EL (cell line): Measurements from ENCODE around the gene TYW3.
"Not testable (repeated sequence)": the region's sequence is repeated elsewhere in the genome, so short reads cannot be mapped to it uniquely, and the experiment has no call there.

Source experiments
- DNase-seq: peaks from one replicate; pipeline ENCODE4 v3.0.0-alpha.2; 2016

The TYW3 gene

GRCh38 chr1:74731399-74732052, 1.4 kb upstream of the TYW3 start:
- peak; percentile 35 for DNase-seq

DNA sequence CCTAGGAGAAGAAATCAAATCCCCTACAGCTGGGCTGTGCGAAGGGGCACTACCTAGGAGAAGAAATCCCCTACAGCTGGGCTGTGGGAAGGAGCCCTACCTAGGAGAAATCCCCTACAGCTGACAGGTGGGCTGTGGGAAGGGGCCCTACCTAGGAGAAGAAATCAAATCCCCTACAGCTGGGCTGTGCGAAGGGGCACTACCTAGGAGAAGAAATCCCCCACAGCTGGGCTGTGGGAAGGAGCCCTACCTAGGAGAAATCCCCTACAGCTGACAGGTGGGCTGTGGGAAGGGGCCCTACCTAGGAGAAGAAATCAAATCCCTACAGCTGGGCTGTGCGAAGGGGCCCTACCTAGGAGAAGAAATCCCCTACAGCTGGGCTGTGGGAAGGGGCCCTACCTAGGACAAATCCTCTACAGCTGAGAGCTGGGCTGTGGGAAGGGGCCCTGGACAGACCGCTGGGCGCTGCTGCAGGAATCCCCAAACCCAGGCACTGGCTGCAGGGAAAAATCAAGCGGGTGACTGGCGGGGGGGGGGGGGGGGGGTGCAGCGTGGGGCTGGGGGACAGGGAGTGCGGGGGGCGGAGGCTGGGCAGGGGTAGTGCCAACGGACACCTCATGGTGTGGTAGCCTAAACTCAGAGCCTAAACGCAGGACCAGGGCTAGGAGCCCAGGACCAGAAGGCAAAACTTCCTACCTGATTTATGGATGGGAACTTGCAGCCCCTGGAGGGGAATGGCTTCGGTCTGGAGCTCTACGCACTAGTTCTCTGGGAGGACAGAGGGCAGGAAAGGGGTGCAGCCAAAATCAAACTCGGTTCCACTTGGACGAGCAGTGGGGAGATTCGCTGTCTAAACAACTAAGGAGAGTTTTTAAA, 643 bp upstream of the TYW3 start:
- DNase-seq = not testable (repeated sequence)

DNA sequence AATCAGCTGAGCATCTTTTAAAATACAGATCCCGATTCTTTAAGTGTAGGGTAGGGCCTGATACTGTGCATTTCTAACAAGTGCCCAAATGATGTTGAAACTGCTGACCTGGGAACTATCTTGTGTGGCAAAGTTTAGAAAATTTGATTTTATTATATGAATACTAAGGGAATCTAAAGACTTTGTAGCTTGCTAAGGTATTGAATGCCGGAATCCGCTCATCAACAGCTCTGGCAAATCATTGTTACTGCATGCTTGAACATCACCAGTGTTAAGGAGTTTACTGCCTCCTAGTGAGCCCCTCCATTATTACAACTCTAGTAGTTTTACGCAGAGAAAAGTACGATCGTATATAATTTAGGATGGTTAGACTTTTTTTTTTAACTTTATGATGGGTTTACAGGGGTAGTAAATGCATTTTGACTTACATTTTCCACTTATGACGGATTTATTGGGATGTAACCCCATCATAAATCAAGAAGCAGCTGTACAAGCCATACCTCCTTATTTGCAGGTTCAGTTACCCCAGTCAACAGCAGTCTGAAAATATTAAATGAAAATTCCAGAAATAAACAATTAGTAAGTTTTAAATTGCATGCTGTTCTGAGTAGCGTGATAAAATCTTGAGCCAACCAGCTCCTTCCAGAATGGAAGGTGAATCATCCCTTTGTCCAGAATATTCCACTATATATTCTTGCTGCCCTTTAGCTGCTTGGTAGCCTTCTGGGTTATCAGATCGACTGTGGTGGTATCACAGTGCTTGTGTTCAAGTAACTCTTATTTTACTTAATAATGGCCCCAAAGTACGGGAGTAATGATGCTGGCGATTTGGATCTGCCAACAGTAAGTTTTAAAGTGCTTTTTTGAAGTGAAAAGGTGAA, 892 bp downstream of the TYW3 start:
- DNase-seq = peak; percentile 71

DNA sequence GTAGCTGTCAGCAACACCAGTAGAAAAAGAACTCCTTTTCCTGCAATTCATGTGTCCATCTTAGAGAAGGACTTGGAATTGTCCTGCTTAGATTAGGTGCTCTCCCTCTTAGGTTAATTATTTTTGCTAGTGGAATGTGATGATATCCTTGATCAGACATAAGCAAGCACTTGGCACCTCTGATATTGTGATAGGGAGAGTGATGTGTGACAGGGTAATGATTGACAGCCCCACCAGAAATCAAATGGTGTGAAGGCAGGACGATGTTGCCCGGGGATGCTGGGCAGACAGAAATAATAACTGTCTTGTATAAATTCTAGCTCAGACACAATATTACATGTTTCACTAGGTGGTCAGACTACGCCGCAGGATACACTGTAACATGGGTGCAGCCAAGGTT, 4.4 kb downstream of the TYW3 start:
- no peak for DNase-seq

DNA sequence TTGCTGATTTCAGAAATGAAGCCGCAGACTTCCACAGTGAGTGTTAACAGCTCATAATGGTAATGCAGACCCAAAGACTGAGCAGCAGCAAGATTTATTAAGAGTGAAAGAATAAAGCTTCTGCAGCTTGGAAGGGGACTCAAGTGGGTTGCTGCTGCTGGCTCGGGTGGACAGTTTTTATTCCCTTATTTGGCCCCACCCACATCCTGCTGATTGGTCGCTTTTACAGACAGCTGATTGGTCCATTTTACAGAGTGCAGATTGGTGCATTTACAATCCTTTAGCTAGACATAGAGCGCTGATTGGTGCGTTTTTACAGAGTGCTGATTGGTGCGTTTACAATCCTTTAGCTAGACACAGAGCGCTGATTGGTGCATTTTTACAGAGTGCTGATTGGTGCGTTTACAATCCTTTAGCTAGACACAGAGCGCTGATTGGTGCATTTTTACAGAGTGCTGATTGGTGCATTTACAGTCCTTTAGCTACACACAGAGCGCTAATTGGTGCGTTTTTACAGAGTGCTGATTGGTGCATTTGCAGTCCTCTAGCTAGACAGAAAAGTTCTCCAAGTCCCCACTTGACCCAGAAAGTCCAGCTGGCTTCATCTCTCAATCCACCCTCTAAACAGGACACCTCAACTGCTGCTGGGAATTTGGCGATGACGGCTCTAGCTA, 7.5 kb downstream of the TYW3 start:
- DNase-seq = not testable (repeated sequence)

GRCh38 chr1:74745247-74745646, 12.3 kb downstream of the TYW3 start:
- not testable (repeated sequence) for DNase-seq

- no peak for DNase-seq
Measured at GRCh38 chr1:74748960-74749359, 16.0 kb downstream of the TYW3 start.

GRCh38 chr1:74753104-74753503, 20.2 kb downstream of the TYW3 start:
- DNase-seq = no peak

- DNase-seq = no peak
Measured at GRCh38 chr1:74755475-74755874, 22.5 kb downstream of the TYW3 start.

- DNase-seq = not testable (repeated sequence)
Measured at GRCh38 chr1:74756650-74757049, 23.7 kb downstream of the TYW3 start.

DNA sequence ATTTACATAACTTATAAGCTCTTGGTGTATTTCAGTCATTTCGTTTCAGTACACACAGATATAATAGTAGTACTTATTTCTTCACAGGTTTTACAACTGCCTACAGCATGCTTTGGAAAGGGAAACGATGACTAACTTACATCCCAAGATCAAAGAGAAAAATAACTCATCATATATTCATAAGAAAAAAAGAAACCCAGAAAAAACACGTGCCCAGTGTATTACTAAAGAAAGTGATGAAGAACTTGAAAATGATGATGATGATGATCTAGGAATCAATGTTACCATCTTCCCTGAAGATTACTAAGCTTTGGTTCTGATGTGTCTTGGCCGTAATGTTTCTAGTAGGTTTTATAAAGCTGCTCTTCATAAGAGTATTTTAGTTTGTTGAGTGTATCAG, 30.9 kb downstream of the TYW3 start:
- no peak for DNase-seq

DNA sequence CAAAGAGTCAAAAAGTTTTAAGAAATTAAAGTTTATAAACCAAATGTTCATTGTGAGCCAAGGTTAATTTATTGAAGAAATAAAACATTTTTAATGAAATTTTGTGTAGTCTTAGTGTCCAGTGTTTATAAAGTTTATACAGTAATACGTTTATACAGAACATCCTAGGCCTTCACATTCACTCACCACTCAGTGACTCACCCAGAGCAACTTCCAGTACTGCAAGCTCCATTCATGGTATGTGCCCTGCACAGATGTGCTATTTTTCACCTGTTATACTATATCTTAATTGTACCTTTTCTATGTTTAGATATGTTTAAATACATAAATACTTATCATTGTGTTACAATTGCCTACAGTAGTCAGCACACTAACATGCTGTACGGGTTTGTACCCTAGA, 33.6 kb downstream of the TYW3 start:
- no peak for DNase-seq

GRCh38 chr1:74767490-74767889, 34.5 kb downstream of the TYW3 start:
- peak; percentile 26 for DNase-seq

DNA sequence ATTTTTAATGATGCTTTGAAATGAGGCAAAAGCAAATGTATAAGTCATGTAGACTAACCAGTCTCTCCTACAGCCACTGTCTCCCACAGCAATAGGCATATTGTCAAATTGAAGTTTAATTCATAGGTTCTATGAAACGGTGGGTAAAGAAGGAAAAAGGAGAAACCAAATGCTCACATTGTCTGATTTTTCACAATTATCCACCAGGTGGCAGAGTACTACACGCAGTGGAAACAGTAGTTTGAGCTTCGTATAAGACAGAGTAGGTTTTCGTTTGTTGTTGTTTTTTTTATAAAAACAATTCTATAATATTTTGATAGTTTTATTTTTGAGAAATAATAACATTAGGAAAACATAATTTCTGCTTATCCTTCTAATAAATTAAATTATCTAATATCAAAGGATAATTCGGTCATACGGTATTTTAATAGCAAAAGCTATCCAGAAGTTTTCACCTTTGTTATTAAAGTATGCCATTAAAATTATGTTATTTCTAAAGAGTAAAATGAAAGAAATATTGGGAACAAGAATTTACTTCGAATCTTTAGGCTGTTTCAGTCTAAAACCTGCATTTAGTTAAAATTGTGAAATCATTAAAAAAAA, 39.1 kb downstream of the TYW3 start:
- peak; percentile 34 for DNase-seq

GRCh38 chr1:74772945-74773344, 40.0 kb downstream of the TYW3 start:
- no peak for DNase-seq

- no peak for DNase-seq
Measured at GRCh38 chr1:74773582-74773981, 40.6 kb downstream of the TYW3 start.

DNA sequence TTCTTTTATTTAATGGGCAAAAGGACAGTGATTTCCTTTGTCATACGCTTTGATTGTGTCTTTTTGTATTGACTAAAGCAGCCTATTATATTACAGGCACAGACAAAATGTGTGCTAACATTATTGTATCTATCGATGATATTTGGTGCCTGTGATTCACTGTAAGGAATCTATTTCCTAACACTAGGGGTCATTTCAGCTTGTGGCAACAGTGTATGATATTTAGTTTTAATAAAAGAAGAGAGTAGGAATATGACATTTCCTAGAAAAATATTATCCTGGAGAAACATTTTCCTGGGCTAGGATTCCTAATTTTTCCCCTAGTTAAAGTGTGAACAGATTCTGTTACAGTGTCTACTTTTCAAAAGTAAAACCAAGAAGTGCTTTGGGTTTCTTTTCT, 42.8 kb downstream of the TYW3 start:
- DNase-seq = no peak

DNA sequence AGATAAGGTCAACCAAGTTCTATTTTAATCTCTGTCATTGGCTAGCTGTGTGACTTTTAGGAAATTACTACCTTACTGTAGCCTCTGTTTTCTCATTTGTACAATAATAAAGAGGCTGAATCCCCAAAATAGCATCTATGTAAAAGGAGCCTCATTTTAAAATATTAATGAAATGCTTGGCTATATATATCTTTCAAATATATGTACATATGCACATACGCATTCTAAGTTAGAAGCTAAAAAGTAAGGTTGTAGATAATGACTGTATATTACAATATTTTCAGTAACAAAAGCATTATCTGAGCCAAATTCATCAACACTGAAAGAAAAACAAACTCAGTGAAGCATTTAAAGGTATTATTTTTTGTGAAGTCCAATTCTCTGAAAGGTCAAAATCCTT, 44.6 kb downstream of the TYW3 start:
- no peak for DNase-seq

DNA sequence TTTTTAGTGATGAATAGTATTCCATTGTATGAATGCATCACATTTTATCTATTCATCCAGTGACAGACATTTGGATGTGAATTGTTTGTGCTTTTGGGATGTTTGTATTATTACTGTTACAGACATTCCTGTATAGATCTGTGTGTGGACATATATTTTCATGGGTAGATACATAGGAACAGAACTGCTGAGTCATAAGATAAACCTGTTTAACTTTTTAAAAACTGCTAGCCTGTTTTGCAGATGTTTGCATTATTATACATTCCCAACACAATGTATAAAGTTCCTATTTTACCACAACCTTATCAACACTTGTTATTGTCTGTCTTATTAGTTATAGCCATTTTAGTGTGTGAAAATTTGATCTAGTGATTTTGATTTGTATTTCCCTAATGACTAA, 46.8 kb downstream of the TYW3 start:
- no peak for DNase-seq

DNA sequence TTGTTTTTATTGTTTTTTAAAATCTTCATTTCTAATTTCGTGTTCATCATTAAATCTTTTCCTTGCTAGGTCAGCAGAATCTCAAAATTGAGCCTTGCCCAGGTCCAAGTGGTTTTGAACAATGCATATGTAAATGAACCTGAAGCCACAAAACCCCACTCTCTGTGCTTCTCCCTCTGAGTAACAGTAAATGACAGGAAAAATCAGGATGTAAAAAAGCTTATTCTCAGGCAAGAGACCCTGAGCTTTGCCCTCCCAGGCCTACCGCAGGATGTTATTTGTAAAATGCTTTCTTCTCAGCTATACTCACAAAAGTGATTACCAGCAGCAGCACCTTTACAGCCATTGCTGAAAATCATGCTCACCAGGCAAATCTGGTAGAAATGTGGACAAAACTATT, 47.6 kb downstream of the TYW3 start:
- no peak for DNase-seq

- DNase-seq = no peak
Measured at GRCh38 chr1:74785944-74786343, 53.0 kb downstream of the TYW3 start.

DNA sequence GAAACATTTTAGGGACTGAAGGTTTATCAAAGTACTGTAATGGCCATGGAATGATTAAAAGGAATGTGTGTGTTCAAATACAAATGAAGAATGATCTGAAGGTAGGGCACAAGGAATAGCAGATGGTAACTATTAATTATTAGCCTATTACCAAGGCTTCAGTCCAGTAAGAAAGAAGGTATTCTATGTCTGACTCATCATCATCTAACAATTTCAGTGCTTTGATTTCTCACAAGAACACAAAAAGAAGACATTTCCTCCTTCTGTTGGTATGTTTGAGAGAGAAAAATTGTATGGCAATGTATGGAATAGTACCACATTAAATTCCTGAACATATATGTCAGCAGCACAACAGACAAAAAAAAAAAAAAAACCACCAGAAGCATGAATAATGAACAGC, 57.5 kb downstream of the TYW3 start:
- DNase-seq = no peak
